NCI-H446 (cell line): Measurements from ENCODE around the gene SYMPK.

Experiments
- DNase-seq, 2 experiments: peaks; one replicate each; lab custom pipeline; 2025; lab: John Stamatoyannopoulos, UW

Gene SYMPK

DNA sequence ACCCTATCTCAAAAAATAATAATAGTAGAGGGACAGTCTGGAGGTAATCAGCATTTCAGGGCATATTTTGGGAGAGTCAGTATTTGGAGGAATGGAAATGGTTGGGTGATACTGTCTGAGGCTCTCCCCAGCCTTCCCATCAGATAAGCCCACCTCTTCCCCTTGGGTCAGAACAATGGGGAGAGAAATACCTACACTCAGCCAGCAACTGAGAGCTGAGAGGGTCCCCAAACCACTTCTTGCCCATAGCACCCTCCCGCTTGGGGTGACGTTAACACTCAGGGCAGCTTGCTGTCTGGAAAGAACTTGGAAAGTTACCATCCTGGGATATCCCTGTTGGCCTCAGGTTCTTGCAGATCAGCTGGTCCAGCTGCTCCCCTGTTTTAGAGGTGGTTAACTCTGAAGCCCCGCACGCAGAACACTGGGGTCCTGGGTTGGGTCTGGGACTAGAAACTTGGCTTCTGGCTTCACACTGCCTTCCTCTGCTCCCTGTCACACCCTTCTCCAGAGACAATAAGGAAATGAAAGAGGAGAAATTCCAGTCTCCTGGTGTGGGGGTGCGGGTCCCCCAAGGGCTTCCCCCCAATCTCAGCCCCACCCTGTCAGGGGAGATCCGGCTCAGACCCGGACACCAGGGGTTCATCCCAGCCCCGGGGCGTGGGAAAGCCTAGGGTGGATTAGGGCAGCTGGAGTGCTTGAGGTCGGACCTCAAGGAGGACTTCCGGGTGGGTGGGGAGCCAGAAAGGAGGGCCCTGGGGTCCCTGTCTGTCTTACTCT lies 3.6 kb upstream of the SYMPK start:
- DNase-seq, result no peak

DNA sequence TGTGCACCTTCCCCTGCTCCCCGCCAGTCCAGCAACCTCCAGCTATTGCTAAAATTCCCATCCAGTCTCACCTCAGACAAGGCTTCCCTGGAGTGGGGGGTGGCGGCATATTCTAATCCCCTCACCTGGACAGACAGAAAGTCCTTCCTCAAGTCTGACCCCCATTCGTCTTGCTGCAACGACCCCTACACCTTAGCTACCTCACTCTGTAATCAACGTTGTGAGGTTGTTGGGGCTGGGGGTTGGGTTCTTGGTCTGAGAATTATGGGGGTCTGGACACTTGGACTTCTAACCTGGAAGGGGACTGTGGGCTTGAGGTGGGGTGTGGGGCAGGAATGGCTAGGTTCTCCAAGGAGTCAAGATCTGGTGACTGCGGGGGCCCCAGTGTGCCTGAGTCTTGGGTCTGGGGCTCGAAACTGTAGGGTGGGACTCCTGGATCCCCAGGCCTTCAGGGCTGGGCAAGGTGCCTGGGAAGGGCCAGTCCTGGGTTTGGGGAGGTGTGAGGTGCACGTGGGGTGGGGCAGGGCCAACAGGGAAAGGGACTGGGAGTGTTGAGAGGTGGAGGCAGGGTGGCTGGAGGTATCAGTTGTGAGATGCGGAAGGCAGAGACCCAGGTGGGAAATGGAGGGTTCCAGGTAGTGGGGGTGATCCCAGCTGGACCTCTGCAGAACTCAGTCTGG lies 2.5 kb upstream of the SYMPK start:
- no peak for DNase-seq

DNA sequence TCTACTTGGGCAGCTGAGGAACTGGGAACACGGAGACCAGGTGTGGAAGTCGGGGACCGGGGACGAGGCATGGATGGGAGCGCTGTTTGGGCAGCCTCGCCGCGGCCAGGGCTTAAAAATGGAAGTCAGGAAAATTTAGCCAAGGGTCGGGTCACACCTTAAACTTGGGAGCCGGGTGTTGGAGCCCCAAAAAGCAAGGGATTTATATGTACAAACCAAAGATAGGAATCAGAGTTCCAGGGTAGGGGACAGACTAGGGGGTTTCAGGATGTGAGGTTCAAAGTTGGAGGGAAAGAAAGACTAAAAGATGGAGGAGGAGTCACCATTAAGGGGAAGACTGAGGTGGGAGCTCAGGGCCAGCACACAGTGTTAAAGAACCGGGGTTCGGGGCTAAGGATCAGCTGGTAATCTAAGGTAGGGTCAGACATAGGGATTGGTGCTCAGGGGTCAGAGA lies 1.7 kb upstream of the SYMPK start:
- DNase-seq, result no peak

DNA sequence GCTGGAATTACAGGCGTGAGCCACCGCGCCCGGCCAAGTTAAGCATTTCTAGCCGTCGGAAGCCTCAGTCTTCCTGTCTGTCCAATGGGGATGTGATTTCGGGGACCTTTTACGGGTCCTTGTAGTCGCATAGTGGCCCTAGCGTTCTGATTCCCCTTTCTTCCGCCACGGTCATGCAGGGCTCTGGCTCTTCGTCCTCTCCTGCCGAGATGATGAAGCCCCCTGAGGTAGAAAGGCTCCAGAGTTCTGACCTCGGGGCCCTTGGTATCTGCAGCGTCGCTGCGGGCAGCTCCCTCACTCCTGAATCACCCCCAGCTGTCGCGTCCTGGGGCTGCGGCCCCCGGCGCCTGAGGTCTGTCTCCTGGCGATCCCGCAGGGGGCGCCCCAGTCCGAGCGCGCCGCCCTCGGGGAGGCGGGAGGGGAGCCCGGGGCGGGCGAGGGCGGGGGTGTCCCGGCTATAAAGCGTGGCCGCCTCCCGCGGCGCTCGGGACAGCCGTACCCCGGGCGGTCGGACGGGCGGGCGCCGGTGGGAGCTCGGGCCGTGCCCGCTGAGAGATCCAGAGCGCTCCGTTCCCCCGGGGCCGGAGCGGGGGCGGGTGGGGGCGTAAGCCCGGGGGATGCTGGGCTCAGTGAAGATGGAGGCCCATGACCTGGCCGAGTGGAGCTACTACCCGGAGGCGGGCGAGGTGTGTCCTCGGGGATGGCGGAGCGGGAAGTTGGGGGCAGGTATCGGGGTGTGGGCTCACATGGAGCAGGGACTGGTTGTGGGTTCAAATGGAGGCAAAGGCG lies 1.1 kb upstream of the SYMPK start, which contains the start of gene FOXA3:
Gene FOXA3, plus strand, starts transcription at position 487 of the 789 bp plus-strand sequence. Its CDS starts 131 bp downstream, at position 618.
- peak in 1 of 2 experiments; percentile 41 for DNase-seq

DNA sequence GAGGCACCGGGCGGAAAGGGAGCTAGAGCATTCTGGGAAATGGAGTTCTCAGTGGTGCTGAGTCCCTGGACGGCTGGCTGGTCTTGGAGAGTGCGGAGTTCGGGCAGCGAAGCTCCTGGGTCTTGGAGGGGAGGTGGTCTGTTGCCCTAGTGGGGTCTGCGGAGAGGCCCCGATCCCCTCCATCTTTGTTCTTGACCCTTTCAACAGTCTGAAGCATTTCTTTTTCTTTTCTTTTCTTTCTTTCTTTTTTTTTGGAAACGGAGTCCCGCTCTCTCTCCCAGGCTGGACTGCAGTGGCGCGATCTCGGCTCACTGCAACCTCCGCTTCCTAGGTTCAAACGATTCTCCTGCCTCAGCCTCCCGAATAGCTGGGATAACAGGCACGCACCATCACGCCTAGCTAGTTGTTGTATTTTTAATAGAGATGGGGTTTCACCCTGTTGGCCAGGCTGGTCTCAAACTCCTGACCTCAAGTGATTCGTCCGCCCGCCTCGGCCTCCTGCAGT lies 440 bp upstream of the SYMPK start:
- no peak for DNase-seq

DNA sequence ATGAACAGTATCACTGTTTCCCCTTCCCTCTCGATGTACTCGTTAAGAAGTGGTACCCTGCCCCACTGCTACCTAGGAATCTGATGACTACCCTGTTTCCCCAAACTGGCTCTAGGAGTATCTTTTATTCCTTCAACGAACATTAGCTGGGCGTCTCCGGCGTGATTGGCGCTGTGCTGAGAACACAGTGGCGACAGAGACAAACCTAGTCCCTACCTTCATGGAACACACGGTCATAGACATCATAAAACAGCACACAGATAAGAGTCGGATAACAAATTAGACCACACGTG lies 730 bp downstream of the SYMPK start:
- DNase-seq, result no peak

DNA sequence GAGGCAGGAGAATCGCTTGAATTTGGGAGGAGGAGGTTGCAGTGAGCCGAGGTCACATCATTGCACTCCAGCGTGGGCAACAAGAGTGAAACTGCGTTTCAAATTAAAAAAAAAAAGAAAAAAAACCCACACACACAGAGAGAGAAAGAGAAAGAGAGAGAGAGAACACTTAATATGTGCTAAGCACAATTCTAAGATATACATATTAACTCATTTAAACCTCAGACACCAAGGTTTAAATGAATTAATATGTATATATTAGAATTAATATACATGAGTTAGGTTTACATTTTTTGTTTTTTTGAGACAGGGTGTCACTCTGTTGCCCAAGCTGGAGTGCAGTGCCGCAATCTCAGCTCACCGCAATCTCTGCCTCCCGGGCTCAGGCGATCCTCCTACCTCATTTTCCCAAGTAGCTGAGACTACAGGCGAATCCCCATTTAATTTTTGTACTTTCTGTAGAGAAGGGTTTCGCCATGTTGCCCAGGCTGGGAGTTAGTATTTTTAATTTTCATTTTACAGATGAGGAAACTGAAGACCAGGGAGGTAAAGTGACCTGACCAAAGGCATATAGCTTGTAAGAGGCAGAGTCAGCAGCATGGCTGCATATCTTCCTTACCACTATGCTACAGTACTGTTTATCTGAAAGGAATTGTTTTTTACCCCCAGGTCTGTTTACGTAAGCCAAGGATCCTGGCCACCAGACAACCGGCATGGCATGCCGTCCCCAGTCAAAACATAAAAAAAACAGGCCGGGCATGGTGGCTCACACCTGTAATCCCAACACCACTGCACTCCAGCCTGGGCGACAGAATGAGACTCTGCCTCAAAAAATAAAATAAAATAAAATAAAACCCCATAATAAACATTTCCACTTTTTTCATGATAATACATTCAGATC lies 2.3 kb downstream of the SYMPK start:
- DNase-seq, result no peak

DNA sequence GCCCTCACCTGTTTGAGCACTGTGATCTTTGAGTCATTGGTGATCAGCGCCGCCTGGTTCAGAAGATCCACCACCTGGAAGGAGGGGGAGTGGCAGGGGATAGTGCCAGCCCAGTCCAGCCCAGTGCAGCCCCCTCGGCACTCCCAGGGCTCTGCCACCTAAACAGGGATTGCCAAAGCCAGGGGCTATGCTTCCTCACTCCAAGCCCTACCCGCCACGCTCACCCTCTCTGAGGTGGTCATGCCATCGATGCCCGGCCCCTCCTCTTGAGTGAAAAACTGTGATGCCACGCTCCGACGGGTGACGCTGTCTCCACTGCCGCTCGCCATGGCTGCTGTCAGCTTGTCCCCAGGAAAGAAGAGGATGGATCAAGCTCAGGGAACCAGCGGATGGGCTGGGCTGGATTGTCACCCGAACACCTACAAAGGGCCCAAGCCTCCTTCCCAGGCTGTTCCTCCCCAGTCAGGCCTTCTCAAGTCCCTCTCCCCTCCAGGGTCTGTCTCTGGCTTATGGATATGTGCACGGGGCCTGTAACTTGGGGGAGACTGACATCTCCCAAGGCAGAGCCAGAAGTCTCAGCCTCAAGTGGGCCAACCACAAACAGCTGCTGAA lies 8.7 kb downstream of the SYMPK start:
- no peak for DNase-seq

DNA sequence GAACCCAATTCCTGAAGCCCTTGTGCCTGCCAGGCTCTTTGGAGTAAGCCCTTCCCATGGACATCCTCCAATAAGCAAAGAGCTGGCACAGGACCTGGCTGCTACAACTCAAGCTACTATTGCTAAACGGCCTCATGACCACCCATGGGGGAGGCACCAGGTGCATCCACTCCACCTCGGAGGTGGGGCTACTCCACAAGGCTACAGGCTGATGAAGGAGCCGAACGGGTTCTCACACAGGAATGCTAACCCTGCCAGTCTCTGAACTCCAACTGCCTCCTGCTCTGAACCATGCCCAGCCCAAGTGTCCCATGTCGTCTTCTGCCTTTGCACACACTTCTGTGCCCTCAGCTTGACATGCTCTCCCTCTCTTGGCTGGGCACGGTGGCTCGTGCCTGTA lies 10.0 kb downstream of the SYMPK start:
- no peak for DNase-seq

DNA sequence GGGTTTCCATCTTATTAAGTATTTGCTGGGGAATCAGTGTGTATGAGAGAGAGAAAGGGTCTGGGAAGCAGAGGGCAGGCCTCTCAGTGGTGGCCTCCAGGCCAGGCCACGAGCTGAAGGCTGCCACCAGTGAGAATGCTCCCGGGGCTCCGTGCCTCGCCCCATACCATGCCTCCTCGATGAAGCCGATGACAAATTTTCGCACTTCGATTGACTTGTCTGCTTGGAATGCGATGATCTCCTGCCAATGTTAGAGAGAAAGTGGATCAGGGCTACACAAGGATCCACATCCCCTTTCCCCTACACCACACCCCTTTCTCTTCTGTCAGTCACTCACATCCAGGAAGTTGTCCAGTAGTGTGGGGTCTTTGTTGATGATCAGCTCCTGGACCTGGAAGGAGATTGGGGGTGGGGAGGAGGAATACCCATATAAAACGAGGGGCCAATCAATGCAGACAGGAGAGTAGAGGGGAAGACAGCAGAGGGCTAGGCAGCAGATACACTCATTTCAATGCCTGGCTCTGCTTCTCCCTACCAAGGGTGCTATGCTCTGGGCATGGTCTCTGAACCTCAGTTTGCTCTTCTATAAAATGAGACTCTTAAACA lies 10.7 kb downstream of the SYMPK start:
- DNase-seq, result no peak

DNA sequence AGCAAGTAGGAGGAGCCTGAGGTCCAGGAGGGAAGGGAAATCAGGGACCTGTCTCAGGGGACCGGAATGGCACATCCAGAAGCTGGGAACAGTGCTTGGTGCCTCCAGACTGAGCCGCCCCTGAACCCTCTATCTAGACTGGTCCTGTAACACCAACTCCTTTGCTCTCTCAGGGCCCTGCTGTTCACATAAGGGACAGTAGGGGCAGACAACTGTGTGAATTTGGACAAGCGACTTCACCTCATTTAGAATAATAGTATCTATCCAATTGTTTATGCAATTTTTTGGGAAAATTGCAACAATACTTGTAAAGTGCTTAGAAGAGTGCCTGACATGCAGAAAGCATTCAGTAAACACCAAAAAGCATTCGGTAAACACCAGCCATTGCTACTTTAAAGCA lies 14.0 kb downstream of the SYMPK start:
- DNase-seq, result no peak

DNA sequence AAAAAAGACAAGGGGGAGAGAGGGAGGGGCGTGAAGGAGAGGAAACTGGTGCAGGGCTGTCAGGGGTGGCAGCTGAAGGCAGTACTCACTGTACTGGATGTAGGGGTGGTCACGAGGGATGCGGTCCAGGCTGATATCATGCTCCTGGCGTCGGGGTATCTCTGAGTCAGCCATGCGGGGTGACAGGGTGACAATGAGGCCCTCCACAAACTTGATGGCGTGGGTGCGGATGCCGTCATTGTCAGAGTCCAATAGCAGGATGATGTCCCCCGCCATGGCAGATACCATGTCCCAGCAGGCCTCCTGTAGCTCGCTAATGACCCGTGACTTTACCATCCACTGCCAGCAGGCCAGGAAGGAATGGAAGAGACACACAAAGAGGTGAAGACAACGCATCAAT lies 15.3 kb downstream of the SYMPK start:
- DNase-seq, result no peak

DNA sequence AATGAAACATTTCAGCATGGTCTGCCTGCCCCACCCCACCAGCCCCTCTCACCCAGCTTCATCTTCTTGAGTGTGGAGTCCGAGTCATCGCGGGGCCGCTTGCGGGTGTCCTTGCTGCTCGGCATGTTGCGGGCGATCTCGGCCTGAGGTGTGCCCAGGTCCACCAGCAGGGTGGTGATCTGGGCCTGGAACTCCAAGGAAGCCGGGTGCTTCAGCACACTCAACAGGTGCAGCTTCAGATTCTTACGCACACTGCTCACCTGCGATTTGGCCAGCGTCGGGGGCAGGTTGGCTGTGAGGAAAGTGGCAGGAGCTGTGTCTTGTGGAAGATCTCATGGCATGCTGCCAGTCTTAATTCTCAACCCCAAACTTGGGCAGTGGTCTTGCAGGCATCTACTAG lies 20.7 kb downstream of the SYMPK start:
- no peak for DNase-seq

DNA sequence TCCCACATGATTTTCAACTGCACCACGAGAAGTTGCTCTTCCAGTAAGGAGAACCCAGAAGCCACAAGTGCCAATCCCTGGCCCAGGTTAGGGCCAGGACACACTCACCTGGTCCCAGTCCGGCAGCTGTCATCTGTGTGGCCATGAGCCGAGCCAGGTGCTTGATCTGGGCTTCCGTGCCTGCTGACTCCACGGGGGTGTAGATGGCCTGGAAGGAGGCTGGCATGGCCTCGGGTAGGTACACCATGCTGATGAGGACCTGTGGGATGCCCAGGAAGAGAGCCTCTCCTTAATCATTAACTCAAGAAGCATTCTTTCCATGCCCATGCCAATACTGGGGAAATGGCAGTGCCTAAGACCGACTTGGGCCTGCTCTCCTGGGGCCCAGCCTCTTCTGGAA lies 28.0 kb downstream of the SYMPK start:
- DNase-seq, result no peak

DNA sequence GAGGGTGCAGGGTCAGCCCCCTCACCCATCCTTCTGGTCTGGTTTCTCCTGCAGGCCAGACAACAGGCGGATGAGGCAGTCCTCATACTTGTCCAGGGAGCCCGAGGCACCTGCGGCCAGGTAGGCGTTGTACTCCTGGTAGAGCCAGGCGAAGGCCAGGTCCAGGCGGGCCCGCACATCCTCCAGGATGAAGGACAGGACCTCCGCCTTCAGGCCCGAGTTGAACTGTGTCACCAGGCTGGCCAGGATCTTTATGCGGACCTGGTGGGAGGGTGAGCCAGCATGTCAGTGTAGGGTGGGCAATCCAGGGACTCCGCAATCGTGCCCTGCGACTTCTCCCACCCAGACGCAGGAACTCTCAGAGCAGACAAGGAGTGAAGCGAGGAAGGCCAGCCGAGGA lies 34.0 kb downstream of the SYMPK start:
- DNase-seq, result no peak

DNA sequence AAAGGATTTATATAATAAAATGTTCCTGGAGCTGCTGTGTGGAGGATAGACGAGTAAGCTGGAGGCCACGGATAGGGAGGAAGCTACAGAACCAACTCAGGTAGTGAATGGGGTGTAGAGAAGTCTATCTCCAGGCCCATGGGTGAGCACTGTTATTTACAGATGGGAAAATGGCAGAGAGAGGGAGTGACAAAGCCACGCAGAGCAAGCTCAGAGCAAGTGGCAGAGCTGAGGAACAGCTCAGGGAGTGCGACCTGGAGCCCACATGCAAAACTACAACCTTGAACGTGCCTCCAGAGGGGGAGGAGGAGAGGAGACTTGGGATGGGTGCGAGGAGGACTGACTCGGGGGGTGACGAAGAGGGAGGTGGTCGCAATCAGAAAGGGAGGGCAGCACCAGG lies 34.4 kb downstream of the SYMPK start:
- DNase-seq, result no peak

DNA sequence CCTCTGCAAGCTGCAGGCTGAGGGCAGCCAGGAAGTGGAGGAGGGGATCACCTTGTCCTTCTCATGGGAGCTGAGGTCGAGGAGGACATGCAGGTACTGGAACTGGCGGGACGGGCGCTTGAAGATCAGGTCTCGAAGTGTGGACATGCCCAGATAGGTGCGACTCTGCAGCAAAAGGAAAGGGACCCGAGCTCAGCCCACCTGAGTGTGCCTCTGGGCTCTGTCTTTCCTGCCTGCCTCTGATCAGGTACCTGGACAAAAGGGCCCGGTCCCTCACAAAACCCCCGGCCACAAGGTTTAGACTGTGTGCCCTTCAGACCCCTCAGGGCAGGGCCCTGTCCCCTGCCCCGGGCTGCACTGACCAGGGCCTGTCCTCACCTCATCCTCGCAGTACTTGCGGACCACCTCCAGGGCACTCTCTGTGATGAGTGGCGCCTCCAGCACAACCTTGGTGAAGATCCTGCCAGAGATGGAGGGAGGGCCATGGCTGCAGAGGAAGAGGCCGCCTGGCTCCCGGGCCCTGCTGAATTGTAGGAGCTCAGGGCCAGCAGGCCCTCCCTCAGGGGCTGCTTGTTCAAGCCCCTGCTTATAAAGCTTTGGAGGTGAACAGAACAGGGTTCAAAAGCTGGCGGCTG lies 35.4 kb downstream of the SYMPK start:
- no peak for DNase-seq

DNA sequence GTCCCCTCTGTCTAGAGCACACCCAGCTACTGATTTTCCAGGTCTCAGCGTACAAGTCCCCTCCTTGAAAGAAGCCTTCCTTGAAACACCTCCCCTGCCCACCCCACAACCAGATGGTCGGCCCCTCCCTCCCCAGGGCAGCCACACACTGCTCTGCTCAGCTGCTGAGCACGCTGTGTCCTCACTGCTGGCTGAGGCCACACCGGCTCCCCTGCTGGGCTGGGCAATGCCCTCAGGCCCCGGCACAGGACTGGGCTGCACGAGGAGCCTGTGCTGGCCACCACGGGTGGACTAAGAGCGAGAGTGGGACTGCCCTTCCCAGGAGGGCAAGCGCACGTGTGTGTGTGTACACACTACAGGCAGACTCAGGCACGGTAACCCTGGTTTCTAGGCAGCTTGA lies 36.0 kb downstream of the SYMPK start:
- DNase-seq, result no peak

DNA sequence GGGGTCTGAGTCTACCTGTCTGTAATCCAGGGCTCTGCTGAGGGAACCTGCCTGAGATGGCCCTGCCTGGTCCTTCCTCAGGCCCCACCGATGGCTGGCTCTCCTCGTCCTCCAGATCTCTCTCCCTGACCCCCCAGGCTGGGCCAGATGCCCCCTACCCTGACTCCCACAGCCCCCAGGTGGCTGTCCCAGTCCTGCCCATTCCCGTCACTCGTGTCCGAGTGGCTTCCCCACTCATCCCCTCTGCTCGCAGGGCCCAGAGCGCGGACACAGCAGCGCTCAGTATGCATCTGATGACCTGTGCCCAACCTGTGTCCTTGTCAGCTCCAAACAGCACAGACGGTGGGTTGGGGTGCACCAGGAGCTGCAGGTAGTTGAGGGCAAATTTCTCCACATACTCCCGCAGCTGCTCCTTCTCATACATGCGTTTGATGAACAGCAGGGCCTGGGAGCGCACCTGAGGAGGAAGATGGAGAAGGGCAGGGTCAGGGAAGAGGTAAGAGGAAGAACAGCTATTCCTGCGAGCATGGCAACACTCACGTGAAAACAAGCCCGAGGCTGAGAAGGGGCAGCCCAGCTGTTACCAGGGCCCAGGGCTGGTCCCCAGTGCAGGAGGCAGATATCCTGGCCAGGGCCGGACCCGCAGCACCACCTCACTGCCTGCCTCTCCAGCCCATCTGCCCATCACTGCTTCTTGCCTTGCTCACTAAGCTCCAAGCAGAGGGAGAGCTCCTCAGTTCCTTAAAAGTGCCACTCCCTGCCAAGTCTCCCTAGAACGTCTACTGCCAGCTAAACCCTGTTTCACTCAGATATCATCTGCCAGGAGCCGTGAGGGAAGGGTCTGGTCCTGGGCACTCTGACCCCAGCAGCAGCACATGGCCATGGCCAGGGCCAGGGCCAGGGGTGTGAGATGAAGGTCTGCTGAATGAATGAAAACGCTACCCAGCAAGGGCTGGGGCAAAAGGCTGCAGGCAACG lies 36.7 kb downstream of the SYMPK start:
- no peak for DNase-seq
